Fibroblast of the aortic adventitia (primary cell): ENCODE results near the gene KRTAP10-12. TPM values are rescaled to one million over a fixed set of nuclear protein-coding genes. Genes with fewer than 3 reads are reported as not detected.

Experiments
- DNase-seq: peaks from one replicate; pipeline ENCODE4 v3.0.0-alpha.2; 2010; ENCODE audit warnings: low read depth
- H3K4me3 ChIP-seq: 2 replicates; pipeline ENCODE4 v1.5.1; 2011; ENCODE audit warnings: low read depth, mild to moderate bottlenecking, control low read depth, low read length, moderate library complexity
- total RNA-seq: library from RNA; depleted of rRNA; stranded (reverse); fragments of >200 nt; gene quantifications from 2 replicates; pipeline ENCODE4 v1.2.3, GENCODE V29; 2012; ENCODE audit warnings: low replicate concordance
- TF ChIP-seq, protein P1 (sequence below): IDR thresholded peaks from 2 replicates; pipeline ENCODE4 v1.5.1; 2011; ENCODE audit warnings: mild to moderate bottlenecking, low read length, control low read depth, inconsistent platforms; ENCODE audit not compliant: insufficient read depth

Gene KRTAP10-12
- total RNA-seq, 1 donor = not detected

DNA sequence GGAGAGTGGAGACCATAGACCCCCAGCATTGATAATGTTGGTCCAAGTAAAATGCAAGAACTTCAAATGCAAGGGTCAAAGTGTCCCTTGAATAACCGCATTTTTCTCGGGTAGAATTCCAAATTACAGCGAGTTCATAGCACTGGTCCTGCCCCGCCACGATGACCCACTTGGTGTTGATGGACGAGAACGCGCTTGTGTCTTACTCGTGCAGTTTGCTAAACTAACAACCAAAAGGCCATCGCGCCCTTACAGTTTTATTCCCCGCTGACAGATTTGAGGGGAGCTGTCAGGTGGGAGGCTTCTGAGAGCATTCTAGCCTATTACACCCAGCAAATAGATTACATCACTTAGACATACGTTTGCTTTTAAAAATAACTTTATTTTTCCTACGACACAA lies 31.7 kb downstream of the KRTAP10-12 start:
- H3K4me3 ChIP-seq = no peak overlapping the region
- TF ChIP-seq, protein P1, sequence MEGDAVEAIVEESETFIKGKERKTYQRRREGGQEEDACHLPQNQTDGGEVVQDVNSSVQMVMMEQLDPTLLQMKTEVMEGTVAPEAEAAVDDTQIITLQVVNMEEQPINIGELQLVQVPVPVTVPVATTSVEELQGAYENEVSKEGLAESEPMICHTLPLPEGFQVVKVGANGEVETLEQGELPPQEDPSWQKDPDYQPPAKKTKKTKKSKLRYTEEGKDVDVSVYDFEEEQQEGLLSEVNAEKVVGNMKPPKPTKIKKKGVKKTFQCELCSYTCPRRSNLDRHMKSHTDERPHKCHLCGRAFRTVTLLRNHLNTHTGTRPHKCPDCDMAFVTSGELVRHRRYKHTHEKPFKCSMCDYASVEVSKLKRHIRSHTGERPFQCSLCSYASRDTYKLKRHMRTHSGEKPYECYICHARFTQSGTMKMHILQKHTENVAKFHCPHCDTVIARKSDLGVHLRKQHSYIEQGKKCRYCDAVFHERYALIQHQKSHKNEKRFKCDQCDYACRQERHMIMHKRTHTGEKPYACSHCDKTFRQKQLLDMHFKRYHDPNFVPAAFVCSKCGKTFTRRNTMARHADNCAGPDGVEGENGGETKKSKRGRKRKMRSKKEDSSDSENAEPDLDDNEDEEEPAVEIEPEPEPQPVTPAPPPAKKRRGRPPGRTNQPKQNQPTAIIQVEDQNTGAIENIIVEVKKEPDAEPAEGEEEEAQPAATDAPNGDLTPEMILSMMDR = no peak
- DNase-seq = no peak

- TF ChIP-seq, protein P1 = no peak
- no peak overlapping the region for H3K4me3 ChIP-seq
- DNase-seq = no peak
Observed at GRCh38 chr21:44729336-44730027, 32.5 kb downstream of the KRTAP10-12 start.

- TF ChIP-seq, protein P1 = no peak
- H3K4me3 ChIP-seq = no peak overlapping the region
- DNase-seq = no peak
Observed at GRCh38 chr21:44730028-44730395, 33.0 kb downstream of the KRTAP10-12 start.

DNA sequence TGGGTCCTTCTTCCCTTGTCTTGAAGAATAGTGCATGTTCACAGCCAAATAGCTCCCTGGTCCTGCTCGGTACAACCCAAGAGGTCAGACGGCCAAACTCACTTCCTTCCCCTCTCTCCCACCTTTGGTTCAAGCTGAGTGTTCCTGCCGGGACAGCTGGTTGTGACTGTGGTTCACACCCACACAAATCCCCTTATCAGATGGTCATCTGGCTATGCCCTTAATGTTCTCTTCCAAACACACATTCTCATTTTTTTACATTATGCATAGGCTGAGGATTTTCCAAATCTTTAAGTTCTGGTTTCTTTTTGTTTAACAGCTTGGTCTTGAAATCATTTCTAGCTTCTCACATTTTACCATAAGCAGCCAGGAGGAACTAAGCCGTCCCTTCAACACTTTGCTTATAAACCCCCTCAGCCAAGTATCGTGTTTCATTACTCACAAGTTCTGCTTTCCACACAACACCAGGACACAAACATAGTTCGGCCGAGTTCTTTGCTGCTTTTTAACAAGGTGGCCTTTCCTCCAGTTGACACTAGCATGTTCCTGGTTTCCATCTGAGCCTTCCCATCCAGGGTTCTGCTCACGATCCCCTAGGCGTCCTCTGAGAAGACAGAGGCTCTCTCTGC lies 34.1 kb downstream of the KRTAP10-12 start:
- no peak for DNase-seq
- TF ChIP-seq, protein P1 = no peak
- no peak overlapping the region for H3K4me3 ChIP-seq

GRCh38 chr21:44732263-44732662 lies 35.3 kb downstream of the KRTAP10-12 start:
- H3K4me3 ChIP-seq = no peak overlapping the region
- TF ChIP-seq, protein P1 = no peak
- no peak for DNase-seq

DNA sequence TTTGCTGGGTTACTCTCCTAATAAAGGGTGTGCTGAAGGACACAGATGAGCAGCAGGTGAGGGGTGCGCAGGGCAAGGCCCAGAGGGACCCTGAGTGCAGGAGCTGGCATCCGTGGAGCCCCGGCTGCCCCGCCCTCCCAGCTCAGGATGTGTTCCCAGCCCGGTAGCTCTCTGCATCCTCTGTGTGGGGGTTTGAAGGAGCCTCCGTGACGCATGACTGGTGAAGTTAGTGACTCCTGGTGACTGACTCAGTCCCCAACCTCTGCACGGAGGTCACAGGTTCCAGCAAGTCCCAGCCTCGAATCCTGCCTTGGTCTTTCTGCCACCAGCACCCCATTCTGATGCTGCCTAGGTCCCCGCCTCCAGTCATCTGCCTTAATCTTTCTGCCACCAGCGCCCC lies 36.0 kb downstream of the KRTAP10-12 start:
- DNase-seq = no peak
- TF ChIP-seq, protein P1 = no peak

More for the DNA sequence above, 36.0 kb downstream of the KRTAP10-12 start:
- no peak overlapping the region for H3K4me3 ChIP-seq
